Stimulated activated CD4-positive, alpha-beta T cell treated with anti-CD3 and anti-CD28 coated beads, Interleukin-15, amount 100 ng/mL, for 1 hour (primary cell): ENCODE measurements around the gene TINCR.

Experiments used
- DNase-seq, 2 donors: peaks; one replicate each; pipeline ENCODE4 v3.0.0-alpha.2; 2020; ENCODE audit warnings: low read depth in 1 of 2, low spot score in 1 of 2

The TINCR gene

GRCh38 chr19:5519076-5519475 is 48.7 kb downstream of the TINCR start:
- DNase-seq = no peak

DNA sequence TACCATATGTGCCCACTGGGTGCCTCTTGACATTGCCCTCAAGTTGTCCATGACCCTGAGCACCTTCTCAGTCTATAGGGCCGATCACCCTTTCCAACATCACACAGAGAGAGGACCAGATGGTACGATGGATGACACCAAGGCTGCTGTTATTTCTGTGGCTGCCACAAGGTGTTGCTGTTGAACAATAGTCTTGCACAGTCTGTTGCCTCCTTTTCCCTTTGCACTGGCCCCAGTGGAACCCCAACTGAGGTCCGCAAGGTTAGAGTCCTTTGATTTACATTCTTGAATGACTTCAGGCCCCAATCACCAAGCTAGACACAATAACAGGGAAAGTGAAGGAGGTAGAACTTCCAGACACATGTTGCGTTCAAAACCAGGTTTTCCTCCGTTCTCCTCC is 52.0 kb downstream of the TINCR start:
- no peak for DNase-seq

- DNase-seq = no peak
Measured at GRCh38 chr19:5514001-5514400, 53.8 kb downstream of the TINCR start.

DNA sequence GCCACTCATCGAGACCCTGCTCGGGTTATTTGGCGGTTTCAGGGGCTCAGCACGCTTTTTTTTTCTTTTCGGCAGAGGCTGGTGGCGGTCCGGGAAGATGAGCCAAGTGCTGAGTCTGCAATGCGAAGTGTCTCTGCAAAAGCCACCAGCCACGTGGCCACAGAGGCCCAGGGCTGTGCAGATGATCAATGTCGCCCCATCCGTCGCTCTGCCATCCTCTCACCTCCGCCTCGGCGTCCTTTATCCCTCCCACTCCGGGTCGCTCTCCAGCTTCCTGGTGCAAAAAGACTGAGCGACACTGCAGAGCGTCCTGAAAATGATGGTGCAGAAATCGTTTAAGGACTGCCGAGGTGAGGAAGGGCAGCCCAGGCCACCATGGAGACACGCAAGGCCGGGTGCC is 55.0 kb downstream of the TINCR start:
- no peak for DNase-seq
